MM.1S (cell line): Measurements from ENCODE around the gene CACNA1D.

Source experiments
- CTCF ChIP-seq: fragments of 300-600 bp; sonication (generic); IDR thresholded peaks from 2 replicates; pipeline ENCODE4 v1.5.1; 2016; ENCODE audit warnings: antibody characterized with exemption, low read length, mixed read lengths
- EZH2 ChIP-seq: fragments of 300-600 bp; sonication (generic); optimal IDR thresholded peaks from 2 replicates; pipeline ENCODE3; 2017; ENCODE audit warnings: low read depth, mild to moderate bottlenecking, antibody characterized with exemption, low read length, mixed read lengths

- TF ChIP-seq CTCF (no peak), EZH2 (no peak)
Observed at GRCh38 chr3:53731934-53732624, 237.7 kb downstream of the CACNA1D start.
